ENCODE measurements around the gene IFT43. TPM values are rescaled to one million over a fixed set of nuclear protein-coding genes. Genes with fewer than 3 reads are reported as not detected.

The IFT43 gene
- 10 to 100 TPM; 21.4 to 47.2 (median 41.9) TPM for total RNA-seq

- intact Hi-C loops (cut with DNase I; ENCODE audit: low total_unique reads), result no loop called here
- H3K4me3 ChIP-seq, result peak within 1 kb of the TSS; percentile 79 to 96 (median 88)
- H3K27me3 ChIP-seq, result no peaks in the 10 kb centered on the region
- no peaks in the 10 kb centered on the region for H3K36me3 ChIP-seq
- TF ChIP-seq POLR2A (IDR thresholded peaks at IDR 0.05) (no peak), CTCF (IDR thresholded peaks at IDR 0.05) (no peak), POLR2AphosphoS5 (IDR thresholded peaks at IDR 0.05) (peak; percentile 48 to 91 (median 56))
- peaks cover 0 to 8% of the 10 kb centered on the region in 2 donors for H3K4me1 ChIP-seq
- H3K27ac ChIP-seq, result peak within 1 kb of the TSS; percentile 93
- DNase-seq (ENCODE audit: low spot score in 2 of 2), result peak; percentile 86 to 92
- no peaks in the 10 kb centered on the region for H3K9me3 ChIP-seq
These were observed at the start of gene IFT43 for GRCh38 chr14:75985618-75986438. Gene IFT43 (plus strand): TSS chr14:75985763. CDS start chr14:75985787, 24 bp downstream.

- H3K27me3 ChIP-seq, result no peaks in the 10 kb centered on the region
- no peak overlapping the region for H3K4me3 ChIP-seq
- no peaks in the 10 kb centered on the region for H3K36me3 ChIP-seq
- no peak for DNase-seq (ENCODE audit: low spot score in 2 of 2)
- intact Hi-C loops (cut with DNase I; ENCODE audit: low total_unique reads), result no loop called here
- no peak overlapping the region for H3K27ac ChIP-seq
- TF ChIP-seq POLR2A (IDR thresholded peaks at IDR 0.05) (no peak), POLR2AphosphoS5 (IDR thresholded peaks at IDR 0.05) (no peak), CTCF (IDR thresholded peaks at IDR 0.05) (no peak)
- H3K4me1 ChIP-seq, result no peaks in the 10 kb centered on the region
- H3K9me3 ChIP-seq, result no peaks in the 10 kb centered on the region
These were observed 46.4 kb upstream of the IFT43 start for GRCh38 chr14:75939200-75939599.

- no peaks in the 10 kb centered on the region for H3K36me3 ChIP-seq
- H3K27ac ChIP-seq, result no peak overlapping the region
- no peaks in the 10 kb centered on the region for H3K9me3 ChIP-seq
- no peak overlapping the region for H3K4me3 ChIP-seq
- no peak for DNase-seq (ENCODE audit: low spot score in 2 of 2)
- intact Hi-C loops (cut with DNase I; ENCODE audit: low total_unique reads), result no loop called here
- H3K27me3 ChIP-seq, result no peaks in the 10 kb centered on the region
- no peaks in the 10 kb centered on the region for H3K4me1 ChIP-seq
- TF ChIP-seq CTCF (IDR thresholded peaks at IDR 0.05), result no peak
- no peak for TF ChIP-seq POLR2A (IDR thresholded peaks at IDR 0.05)
- TF ChIP-seq POLR2AphosphoS5 (IDR thresholded peaks at IDR 0.05), result no peak
These were observed 44.5 kb upstream of the IFT43 start for GRCh38 chr14:75941030-75941429.

- intact Hi-C loops (cut with DNase I; ENCODE audit: low total_unique reads), result no loop called here
These were observed 40.8 kb upstream of the IFT43 start for GRCh38 chr14:75944607-75945241.

More at GRCh38 chr14:75944607-75945241, 40.8 kb upstream of the IFT43 start:
- Histone ChIP-seq H3K27me3 (no peaks in the 10 kb centered on the region), H3K9me3 (no peaks in the 10 kb centered on the region), H3K27ac (no peak overlapping the region), H3K4me3 (no peak overlapping the region), H3K4me1 (no peaks in the 10 kb centered on the region), H3K36me3 (no peaks in the 10 kb centered on the region)
- TF ChIP-seq CTCF (IDR thresholded peaks at IDR 0.05) (no peak), POLR2AphosphoS5 (IDR thresholded peaks at IDR 0.05) (no peak), POLR2A (IDR thresholded peaks at IDR 0.05) (no peak)
- DNase-seq (ENCODE audit: low spot score in 2 of 2), result no peak

All from breast epithelium (tissue), 4 donors.